GM18907 (cell line): ENCODE measurements around the gene OGFOD3.
"Not testable (repeated sequence)": the region's sequence is repeated elsewhere in the genome, so short reads cannot be mapped to it uniquely, and the experiment has no call there.

ENCODE experiments used
- ATAC-seq: cut with Tn5 transposase; IDR thresholded peaks from one replicate; pipeline ENCODE4 v1.9.1; 2021; ENCODE audit warnings: mild to moderate bottlenecking, moderate library complexity; ENCODE audit not compliant: unreplicated experiment

Gene OGFOD3

DNA sequence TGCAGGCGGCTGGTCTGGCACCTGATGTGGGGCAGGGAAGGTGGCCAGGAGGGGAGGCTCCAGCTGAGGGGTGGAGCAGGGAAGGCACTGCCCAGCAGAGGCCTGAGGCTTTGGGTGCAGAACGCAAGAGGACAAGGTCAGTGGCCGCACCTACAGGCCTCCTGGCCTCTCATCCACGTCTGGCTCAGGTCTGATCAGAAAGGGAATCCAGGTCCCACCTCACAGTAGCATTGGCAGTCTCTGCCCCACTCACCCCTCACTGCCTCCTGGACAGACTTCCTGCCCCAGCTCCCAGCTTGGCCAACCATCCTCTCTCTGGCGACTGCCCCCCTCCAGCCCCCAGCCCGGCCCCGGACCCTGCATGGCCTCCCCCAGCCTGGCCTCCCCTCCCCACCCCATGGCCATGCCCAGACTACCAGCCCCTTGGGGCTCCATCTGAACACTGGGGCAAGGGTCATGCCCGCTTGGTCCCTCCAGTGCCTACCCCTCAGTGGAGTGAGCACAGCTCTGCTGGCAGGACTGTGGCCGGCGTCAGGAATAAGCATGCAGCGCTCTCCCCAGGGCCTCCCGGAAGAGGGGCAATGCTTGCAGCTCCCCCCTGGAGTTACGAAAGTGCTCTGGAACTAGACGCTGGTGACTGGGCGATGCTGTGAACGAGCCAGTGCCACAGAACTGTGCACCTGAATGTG, 42.2 kb downstream of the OGFOD3 start:
- ATAC-seq, result no peak

DNA sequence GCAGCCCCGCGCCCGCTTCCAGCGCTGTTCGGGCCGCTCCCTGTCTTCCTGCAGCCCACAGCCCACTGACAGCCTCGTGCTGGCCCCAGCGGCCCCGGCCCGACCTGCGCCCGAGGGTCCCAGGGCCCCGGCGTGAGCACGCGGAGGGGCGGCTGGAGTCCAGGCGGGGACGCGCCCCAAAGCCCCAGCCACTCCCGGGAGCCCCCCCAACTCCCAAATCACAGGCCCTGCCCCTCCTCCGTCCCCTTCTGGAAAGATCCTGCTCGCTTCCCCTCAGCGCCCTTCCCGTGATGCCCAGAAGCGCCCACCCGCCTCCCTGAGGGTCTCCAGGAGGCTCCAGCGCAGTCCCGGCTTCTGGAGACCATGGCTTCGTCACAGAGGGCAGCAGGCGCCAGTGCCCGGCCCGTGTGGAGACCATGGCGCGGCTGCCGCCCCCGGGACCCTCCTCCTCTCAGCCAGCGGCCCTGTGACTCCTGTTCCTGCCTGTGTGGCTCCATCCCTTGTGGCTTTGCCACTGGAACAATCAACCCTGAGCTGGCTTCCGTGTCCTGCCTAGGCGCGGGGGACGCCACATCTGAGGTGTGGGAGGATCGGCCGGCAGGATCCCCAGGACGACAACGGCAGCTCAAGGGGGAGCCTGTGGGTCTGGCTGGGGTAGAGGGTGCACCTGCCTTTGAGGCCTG, 42.9 kb downstream of the OGFOD3 start:
- no peak for ATAC-seq

DNA sequence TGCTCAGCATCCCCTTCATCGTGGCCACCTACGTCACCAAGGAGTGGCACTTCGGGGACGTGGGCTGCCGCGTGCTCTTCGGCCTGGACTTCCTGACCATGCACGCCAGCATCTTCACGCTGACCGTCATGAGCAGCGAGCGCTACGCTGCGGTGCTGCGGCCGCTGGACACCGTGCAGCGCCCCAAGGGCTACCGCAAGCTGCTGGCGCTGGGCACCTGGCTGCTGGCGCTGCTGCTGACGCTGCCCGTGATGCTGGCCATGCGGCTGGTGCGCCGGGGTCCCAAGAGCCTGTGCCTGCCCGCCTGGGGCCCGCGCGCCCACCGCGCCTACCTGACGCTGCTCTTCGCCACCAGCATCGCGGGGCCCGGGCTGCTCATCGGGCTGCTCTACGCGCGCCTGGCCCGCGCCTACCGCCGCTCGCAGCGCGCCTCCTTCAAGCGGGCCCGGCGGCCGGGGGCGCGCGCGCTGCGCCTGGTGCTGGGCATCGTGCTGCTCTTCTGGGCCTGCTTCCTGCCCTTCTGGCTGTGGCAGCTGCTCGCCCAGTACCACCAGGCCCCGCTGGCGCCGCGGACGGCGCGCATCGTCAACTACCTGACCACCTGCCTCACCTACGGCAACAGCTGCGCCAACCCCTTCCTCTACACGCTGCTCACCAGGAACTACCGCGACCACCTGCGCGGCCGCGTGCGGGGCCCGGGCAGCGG, 43.6 kb downstream of the OGFOD3 start:
- ATAC-seq, result no peak

DNA sequence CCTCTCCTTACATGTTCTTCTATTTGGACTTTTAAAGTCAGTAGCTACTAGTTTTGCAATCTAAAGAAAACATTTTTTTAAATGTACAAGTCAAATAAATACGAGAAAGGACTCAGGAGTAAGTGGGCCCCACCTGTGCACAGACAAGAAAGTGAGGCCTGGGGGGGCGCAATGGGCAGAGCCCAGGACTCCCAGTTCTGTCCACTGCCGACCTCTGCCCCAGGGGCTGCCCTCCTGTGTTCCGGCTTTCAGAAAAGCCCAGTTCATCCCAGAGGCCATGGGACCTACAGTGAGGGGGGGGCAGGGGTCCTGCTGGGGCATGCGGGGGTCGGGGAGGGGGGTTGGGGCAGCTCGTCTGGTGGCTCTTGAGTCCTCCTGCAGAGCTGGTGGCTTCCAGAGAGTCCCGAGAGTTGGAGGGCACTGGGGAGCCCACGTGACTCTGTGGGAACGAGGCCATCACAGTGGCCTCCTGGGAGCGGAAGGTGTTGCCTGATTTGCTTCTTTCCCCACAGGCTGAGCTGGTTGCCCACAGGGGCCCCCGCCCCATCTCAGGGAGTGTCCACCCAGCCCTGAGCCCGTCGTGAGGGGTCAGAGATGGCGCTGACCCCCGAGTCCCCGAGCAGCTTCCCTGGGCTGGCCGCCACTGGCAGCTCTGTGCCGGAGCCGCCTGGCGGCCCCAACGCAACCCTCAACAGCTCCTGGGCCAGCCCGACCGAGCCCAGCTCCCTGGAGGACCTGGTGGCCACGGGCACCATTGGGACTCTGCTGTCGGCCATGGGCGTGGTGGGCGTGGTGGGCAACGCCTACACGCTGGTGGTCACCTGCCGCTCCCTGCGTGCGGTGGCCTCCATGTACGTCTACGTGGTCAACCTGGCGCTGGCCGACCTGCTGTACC, 44.4 kb downstream of the OGFOD3 start:
- no peak for ATAC-seq

DNA sequence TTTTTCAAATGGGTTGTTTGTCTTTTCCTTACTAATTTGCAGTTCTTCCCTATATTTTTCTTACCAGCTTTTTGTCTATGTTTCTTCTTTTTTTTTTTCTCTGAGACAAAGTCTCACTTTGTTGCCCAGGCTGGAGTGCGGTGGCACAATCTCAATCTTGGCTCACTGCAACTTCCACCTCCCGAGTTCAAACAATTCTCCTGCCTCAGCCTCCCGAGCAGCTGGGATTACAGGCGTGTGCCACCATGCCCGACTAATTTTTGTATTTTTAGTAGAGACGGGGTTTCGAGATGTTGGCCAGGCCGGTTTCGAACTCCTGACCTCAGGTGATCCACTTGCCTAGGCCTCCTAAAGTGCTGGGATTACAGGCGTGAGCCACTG, 45.3 kb downstream of the OGFOD3 start:
- not testable (repeated sequence) for ATAC-seq

DNA sequence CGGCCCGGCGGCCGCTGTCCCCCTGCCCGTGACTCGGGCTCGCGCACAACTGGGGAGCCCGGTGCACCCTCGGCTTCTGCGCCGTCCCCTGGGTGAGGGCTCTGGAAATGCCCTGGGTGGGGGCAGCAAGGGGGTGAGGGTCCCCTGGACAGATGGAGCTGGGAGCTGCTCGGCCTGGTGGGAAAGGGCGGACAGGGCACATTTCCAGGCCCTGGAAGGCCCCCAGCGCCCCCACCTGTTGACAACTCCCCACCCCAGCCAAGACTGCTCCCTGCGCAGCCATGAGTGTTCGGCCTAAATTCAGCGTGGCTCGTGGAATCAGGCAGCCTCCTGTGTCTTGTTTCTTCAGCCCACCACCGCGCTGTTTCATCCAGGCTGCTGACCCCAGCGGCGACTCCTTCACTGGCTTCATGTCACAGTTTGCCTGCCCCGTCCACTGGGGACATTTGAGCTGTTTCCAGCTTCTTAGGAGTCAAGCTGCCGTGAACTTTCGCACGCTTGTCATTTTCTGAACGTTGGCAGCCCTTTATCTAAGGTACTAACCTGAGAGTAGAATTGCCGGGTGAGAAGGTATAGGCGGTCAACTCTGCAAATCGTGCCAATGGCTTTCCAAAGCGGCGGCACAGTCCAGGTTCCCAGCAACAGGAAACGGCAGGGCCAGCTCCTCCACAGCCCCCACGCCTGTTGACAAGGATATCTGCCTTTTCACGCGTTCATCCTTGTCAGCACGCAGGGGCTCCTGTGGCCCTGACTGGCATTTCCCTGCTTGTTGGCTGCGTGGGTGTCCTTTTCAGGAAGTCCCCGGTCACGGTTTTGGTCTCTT, 45.9 kb downstream of the OGFOD3 start:
- ATAC-seq, result no peak

DNA sequence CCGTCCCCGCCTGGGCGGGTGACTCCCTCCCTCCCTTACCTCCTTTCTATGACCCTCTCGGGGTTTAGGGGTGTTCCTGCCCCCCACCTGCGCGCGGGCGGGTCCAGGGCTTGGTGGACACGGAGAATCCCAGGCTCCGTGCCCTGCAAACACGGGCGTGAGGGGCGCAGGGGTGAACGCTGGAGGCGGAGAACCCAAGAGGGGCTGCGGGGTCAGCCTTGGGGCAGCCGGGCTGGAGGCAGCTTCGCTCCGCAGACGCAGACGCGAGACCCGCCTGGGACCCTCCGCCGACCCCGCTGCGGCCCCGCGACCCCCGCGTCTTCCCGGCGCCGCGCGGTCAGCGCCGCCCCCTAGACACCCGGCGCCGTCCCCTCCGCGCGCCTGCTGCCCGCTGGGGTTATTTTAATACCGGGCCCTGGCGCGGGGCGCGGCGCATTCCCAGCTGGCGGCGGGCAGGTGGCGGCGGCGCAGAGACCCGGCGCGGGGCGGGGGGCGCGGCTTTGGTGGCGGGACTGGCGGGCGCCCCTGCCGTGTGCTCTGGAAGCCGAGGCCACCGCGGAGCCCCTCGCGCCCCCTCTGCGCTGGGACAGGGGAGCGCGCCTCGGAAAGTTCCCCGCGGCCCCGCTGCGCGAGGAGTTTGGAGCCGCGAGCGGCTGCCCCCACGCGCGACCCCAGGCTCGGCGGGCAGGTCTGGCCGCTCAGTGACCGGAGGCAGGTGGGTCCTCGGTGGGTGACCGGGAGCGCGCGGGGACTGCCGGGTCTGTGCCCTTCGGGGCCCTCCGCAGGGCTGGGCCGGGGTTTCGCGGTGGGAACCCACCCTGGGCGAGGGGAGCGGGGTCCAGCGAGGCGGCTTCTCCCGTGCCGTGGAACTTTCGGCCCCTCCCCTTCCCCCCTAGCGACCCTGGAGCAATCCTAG, 46.8 kb downstream of the OGFOD3 start, which contains the start of gene UTS2R:
UTS2R (plus strand) TSS at position 433 of the 916 bp plus-strand sequence. CDS start 2,560 bp downstream, outside the sequence.
- no peak for ATAC-seq

DNA sequence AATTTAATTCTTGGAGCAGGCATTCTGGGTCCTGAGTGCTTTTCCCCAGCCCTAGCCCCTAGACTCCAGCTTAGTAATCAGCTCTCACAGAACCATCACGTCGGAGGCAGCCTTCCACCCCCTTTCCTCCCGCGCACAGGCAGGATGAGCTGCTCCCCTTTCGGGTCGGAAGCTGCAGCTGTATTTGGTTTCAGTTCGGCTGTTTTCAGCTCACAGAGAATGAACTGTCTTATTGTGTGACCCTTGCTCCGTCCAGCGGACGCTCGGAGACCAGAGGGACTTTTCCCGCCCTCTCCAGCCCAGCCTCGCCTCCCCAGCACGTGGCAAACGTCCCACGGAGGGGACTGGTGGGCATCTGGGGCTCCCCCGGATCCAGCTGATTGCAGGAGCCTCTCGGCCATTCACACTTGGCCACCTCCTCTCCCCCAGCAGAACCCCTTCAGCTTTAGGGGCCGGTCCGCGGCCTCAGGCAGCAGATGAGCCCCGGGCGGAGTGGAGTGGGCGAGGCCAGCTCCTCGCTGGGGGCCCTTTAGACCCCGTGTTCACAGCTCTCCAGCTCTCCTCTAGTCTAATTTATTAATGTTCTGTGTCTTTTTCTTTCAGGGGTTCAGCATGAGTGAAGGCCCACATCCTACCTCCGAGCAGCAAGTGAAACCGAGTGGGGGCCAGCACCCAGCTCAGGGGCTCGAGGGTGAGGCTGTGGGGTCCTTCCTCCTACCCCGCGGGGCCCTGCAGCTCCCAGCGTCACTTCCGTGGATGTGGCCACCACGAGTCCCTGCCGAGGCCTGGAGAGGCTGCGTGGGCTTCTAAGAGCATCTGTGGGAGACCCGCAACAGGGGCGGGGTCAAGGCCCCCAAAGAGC, 47.7 kb downstream of the OGFOD3 start:
- ATAC-seq, result no peak

DNA sequence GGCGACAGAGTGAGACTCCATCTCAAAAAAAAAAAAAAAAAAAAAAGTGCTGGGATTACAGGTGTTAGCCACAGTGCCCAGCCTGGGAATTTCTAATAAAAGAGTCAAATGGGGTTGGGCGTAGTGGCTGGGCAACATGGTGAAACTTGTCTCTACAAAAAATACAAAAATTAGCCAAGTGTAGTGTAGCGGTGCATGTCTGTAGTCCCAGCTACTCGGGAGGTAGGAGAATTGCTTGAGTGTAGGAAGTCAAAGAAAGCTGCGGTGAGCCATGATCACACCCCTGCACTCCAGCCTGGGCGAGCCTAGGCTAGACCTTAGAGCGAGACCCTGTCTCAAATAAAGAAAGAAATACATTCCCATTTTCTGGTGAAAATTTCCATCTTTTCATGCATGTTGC, 49.2 kb downstream of the OGFOD3 start:
- ATAC-seq, result no peak

DNA sequence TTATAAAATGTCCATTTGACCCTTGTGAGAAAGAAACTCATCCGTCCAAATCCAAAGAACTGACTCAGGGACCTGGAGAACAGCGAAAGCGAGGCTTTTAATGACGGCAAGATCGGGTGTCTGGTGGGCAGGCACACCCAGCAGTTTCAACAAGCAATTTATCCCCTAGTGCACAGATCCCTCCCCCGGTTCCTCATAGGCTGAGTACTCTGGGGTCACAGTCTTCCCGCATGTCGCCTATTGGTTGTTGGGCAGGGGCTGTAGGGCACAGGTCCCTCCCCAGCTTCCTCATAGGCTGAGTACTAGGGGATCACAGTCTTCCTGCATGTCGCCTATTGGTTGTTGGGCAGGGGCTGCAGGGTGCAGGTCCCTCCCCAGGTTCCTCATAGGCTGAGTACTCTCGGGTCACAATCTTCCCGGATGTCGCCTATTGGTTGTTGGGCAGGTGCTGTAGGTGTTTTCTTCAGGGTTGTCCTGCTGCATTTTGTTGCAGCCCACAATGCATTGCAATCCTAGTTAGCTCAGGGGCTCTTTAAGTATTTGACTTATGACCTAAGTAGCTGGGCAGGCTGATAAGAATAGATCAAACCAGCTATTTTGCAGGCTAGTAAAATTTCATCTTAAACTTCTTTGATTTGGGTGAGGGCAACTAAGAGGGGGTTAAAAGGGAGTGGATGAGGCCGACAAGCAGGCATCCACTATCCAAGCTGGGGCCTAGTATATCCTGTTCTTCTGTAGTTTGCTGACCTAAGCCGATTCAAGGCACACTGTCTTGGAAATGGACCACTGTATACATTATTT, 50.5 kb downstream of the OGFOD3 start:
- no peak for ATAC-seq

DNA sequence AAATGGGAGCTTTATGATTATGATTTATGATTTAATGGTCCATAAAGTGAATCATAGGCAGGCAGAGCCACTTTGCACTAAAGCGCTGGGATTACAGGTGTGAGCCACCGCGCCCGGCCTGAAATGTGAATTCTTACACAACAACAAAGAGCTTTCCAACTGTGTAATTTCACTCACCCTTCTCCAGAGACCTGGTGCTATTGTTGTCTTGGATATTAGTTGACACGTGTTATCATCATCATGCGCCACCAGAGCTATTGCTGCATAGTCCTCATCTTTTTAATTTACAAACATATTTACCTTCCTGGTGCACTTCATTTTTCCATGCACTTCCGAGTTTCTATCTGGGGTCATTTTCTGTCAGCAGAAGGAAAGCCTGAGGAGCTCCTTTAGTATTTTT, 51.6 kb downstream of the OGFOD3 start:
- ATAC-seq, result no peak

DNA sequence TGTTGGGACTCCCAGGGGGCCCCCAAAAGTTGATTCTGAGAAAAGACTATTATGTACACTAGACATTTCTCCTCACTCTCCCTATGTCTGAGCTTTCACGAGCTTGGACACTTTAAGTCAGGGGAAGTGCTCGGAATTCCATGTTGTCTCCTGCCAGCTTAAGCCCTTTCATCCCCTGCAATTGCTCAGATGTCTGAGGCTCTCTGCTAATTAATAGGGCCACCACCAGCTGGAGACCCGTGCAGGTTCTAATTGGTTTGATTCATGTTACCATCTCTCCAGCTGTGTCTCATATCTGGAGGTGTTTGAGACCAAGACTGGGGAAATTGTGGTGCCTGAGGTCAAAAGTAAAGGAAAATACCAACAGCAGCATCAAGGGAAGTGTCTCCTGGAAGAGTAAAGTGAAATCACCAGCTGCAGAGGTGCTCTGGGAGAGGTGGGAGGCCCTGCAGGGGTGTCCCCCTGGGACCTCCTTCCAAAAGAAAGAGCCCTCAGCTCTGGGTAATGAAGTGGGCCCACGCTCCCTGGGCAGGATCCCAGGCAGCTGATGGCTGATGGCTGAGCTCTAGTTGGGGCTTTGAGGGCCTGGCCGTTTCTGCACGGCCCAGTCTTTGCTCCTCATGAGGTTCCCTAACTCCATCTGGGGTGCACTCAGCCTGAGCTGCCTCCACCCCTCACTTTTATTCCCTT, 52.6 kb downstream of the OGFOD3 start:
- no peak for ATAC-seq

DNA sequence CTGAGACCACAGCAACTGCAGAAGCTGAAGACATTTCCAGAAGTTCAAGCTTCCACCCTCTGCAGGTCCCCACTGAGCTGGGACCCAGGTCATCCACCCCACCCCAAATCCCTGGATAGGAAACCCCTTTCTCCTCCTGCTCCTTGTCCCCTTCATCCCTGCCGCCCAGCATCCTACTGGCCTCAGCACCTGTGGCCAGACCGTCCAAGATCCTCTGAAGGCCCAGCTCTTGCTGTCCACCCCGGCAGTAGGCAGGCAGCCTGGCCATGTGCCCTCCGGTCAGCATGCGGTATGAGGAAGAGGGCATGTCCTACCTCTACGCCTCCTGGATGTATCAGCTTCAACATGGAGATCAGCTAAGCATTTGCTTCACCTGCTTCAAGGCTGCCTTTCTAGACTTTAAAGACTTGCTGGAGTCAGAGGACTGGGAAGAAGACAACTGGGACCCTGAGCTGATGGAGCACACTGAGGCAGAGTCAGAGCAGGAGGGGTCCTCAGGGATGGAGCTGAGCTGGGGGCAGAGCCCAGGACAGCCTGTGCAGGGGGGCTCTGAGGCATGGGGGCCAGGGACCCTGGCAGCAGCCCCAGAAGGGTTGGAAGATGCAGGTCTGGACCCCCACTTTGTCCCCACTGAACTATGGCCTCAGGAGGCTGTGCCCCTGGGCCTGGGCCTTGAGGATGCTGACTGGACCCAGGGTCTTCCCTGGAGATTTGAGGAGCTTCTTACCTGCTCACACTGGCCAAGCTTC, 56.3 kb downstream of the OGFOD3 start:
- no peak for ATAC-seq

DNA sequence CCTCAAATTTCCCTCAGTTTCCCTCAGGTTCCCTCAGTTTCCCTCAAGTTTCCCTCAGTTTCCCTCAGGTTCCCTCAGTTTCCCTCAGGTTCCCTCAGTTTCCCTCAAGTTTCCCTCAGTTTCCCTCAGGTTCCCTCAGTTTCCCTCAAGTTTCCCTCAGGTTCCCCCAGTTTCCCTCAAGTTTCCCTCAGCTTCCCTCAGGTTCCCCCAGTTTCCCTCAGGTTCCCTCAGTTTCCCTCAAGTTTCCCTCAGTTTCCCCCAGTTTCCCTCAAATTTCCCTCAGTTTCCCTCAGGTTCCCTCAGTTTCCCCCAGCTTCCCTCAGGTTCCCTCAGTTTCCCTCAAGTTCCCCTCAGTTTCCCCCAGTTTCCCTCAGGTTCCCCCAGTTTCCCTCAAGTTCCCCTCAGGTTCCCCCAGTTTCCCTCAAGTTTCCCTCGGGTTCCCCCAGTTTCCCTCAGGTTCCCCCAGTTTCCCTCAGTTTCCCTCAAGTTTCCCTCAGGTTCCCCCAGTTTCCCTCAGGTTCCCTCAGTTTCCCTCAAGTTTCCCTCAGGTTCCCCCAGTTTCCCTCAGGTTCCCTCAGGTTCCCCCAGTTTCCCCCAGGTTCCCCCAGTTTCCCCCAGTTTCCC, 58.8 kb downstream of the OGFOD3 start:
- not testable (repeated sequence) for ATAC-seq

DNA sequence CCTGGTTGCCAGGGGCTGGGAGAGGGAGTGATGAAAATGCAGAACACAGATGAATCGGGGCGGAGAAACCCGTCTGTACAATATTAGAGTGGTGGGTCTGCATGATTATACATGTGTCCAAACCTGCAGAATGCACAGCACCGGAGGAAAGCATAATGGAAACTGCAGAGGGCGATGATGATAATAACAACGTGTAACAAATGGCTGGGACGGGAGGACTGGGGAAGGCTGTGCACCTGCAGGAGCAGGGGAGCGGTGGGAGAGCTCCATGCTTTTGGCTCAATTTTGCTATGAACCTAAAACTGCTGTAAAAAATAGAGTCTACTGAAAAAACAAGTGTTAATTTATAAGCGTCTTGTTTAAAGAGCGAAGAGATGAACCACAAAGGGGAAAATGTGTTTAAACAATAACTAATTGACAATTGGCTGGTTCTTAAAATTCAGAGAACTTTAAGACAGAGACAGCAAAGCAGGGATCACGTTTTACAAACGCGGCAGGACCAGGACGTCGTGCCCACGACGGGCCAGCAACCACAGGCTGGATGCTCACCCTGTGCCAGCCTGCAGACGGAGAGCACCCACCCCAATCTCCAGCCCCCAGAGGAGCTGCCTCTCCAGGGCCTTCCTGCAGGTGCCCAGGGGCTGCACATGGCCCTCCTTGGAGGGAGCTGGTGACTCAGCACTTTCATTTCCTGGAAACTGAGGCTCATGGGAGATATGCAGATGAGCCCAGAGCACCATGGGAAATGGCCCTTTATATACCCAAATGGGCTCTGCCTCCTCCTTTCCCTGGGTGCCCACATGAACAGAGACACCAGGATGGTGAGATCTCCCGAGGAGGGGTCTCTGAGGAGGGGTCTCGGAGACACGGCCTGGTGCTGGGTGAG, 59.7 kb downstream of the OGFOD3 start, which contains the start of gene TEX19:
TEX19 (plus strand) TSS at position 783 of the 886 bp plus-strand sequence. CDS start 2,904 bp downstream, outside the sequence.
- ATAC-seq, result no peak
